ENCODE measurements around the gene ABHD15.

- TF ChIP-seq CTCF (conservative IDR thresholded peaks at IDR 0.05), result no peak
- TF ChIP-seq EZH2 (IDR thresholded peaks at IDR 0.05; ENCODE audit: low read depth), result no peak
These were observed 16.7 kb upstream of the ABHD15 start for GRCh38 chr17:29583324-29584248.

All from PC-9 (cell line).